ENCODE measurements around the gene NKTR.

Gene NKTR

DNA sequence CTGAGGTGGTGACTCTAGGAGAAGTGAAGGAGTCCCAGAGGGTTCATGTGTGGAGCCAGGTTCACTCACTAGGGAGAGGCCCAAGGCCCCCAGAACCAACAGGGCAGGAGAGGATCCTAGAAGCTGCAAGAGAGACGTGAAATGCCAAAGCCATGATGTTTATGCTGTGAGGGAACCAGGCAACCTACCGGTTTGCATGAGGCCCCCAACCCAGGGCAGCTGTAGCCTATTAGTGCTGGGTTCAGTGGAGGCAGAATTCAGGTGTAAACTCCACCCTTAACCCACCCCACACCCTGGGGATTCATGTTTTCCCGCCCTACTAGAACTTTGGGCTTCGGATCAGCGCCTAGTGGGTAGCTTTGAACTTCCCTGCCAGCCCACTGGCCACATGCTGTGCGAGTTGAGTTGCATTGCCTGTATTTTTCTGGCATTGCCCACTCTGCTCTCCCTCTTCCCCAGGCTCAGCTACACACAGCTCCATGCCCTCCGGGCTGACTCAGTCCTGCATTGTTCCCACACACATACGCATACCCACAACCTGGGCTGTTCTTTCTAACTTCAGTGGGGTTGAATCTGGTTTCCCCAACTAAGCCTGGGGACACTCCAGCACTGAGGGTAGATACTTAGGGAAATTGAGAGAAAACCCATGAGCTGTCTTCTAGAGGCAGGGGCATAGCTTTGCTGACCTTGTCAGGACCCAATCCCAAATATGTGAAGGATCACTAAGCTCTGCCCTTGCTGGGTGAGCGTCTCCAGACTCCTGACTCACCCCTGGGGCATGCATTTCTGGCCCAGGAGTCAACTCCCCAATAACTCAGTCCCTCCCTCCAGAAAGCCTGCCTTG lies 51.0 kb downstream of the NKTR start:
- DNase-seq = no peak

DNA sequence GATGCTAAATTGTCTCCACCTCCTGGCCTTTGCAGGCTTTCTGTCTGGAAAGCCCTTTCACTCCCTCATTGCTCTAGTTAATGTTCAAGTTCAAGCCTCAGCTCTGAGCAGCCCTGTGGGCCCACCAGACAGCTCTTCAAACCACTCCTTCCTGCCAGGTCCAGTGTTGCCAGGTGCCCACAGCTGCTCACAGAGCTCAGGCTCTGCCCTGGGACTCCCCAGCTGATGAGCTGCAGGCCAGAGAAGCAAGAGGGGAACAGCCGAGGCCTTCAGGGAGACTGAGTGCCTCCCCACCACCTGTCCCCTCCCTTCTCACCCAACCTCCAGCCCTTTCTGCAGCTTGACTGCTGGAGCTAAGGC lies 51.7 kb downstream of the NKTR start:
- DNase-seq = no peak

DNA sequence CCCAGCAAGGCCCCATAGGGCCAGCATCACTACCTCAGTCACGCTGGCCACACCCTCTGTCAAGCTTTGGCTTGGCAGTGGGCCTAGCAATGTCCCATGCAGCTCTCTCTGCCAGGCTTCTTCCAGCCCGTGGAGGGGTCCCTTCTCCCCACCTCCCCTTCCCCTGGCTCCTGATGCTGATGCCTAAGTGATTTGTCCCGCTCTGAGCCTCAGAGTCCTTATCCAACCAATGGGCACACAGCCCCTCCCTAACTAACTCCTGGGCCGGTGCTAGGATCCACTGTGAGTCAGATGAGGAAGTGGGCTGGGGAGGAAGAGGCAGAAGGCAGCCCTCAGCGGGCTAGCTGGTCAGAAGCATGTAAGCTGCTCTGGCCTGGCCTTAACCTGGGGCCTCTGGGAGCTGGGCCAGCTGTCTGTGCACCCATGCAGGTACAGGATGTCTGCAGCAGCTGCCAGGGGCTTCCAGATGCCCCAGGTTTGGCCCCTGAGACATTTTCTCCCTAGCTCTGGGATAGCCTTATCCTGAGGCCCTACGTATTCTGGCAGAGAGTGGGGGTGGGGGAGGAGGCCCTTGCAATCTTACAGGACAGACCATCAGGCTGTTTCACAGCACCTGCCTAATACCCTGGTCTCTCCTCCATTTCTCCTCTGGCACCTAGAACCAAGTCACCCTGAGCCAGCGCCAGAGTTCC lies 52.3 kb downstream of the NKTR start:
- DNase-seq = no peak

DNA sequence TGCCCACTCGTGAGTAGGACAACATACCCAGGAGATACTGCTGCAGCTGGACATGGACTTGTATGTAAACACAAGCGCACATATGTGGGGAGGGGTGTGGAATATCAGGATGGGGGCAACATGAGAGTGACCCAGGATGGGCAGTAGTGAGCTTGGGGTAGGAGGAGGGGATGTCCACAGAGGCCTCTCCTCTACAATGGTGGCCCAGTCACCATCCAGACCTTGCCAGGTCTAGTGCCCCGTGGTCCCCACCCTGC lies 52.7 kb downstream of the NKTR start:
- no peak for DNase-seq

DNA sequence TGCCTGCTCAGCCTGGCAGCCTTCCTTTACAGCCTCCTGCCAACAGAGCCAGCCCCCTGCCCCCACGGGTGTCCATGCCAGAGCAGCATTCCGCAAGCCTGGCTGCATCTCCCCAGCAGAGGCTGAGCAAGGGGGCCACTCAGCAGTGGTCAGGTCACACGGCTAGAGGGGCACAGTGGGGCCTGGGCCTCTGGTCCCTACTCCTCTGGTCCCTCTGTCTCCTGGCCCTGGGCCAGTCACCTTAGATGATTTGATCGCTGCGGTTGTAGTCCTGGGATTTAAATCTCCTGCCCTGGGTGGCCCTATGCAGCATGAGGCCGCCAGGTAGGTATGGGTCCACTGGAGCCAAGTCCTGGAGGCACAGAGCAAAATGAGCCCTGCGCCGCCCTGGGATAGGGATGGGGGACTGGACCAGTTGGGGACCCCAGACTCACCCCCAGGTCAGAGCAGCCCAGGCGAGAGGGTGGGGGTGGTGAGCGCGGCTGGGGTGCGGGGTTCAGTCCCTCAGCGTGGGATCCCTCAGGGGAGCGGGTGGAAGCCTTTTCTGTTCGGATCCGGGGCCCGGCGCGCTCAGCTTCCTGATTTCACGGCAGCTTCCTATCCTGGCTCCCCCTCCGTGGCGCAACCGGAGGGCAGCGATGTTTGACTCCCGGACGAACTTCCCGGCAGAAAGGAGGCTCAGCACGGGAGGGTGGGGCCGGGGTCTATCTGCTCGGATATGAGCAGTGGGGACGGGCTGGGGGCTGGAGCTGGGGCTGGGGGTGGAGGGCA lies 53.3 kb downstream of the NKTR start, which contains the start of gene ZBTB47:
TSS of gene ZBTB47 (plus strand) at position 138 of the 771 bp plus-strand sequence. CDS start 4,659 bp downstream, outside the sequence.
- DNase-seq = no peak

DNA sequence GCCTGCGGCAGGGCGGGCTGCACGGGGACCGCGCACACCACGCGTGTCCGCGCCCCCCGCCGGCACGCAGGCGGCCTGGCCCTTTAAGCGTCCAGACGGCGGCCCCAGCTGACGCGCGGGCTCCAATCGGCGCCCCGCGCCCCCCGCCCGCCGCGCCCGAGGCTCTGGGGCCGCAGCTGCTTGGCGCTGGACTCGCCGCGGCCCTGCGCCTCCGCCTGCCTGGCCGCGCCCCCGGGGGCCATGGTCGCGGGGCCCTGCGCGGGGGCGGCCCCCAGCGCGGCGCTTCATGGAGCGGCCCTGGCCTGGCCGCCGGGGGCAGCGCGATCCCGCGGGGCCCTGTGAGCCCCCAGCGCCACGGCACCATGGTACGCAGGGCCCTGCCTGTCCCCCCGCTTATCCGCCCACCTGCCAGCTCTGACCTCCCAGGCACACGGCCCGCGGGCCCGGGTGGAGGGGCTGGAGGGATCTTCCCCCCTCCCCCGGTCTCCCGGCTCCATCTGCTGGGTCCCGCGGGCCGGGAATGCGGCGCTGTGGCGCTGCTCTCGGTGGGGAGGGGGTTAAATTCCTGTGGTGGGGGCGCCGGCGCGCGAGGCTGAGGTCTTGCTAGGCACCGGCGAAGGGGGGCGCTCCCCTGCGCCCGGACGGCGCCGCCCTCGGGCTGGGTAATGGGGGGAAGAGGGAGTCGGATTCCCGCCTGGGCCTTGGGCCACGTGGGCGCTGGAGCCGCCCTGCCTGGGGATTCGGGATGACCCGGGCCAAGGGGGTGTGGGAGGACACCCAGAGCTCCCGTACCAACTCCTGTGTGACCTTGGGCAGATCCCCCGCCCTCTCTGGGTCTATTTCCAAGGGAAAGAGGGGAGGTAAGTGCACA lies 54.1 kb downstream of the NKTR start:
- DNase-seq = no peak

DNA sequence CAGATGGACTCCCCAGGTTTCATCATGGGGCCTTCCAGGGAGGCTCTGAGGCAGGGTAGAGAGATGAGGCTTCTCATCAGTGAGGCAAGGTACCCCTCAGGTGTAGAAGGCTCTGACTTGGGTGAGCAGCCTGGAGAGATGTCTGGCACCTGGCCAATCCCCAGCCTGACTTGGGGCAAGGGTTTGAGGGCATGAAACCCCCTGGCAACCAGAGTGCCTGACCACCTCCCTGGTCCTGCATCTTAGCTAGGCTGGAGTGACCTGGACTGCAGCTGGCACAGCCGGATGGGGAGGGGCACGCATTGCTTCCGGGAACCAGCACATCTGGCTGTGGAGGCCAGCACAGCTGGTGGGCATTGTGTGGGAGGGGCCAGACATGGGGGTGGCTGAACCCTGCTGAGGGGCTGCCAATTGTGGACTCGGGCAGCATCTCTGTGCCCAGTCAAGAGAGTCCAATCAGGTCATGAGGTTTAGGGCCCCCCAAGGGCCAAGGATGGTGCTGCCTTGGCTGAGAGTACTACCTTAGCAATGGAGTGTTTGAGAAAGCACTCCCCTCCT lies 54.9 kb downstream of the NKTR start:
- DNase-seq = no peak

DNA sequence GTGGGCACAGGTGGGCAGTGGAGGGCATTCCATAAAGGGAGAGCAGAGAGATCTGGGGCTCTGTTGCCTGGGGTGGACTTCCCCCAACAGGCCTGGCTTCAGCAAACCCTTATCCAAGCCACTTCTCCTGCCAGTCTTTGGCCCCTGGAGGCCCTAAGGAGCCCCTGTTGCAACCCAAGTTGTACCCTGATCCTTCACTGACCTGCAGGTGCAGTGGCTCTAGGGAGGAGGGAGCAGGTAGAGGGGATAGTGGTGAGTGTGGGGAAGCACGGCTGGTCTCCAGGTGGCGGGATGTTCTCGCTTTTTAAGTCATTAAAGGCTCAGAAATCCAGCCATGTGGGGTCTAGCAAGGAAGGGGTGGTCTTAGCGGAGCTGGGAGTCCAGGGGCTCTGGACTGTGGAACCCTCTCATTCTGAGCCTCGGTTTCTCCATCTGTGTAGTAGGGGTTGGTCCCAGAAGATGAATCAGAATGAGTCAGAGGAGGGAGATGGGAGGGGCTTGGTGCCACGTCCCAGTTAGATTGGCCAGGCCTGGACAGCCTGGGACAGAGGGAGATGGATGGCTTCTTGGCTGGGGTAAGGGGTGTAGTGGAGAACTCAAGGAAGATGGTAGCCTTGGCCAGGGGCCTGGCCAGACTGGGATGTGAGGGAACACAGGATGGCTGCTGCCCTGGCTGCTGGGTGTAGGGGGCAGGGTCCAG lies 55.6 kb downstream of the NKTR start:
- no peak for DNase-seq

DNA sequence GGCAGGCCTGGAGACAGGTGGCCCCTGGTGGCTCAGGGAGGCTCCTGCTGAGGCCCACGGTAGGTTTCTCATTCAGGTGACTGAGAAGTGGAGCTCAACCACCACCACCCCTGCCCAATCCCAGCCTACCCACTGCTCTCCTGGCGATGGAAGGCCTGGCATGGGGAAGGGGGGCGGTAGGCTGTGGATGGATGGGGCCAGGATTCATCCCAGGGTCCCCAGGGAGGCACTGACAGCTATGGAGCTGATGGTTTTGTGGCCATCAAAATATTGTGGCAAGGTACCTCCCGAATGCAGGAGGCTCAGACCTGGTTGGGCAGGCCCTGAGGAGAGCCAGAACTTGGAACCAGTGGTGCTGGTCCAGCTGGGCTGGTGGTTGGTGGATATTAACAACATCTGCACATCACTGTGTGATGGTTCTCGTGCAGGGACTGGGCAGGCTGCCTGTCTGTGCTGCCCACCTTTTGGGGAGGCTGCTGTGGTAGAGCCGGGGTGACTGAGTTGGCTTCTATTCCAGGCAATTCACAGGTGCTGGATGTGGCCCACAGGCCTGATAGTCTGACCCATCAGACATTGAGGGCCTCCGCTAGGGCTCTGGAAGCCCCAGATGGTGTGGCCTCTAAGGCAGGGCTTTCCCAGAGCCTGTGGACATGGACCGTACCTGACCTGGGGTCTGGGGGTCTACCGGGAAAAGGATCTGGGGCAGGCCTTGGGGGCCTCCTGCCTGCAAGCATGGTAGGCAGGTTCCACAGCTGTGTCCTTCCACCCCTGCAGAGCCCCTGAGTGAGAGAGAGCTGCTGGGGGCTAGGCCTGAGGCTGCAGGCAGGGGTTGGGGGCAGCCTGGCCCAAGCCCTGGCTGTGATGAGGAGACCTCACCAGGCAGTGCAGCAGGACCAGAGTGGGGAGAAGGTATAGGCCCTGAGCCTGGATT lies 56.5 kb downstream of the NKTR start:
- no peak for DNase-seq

DNA sequence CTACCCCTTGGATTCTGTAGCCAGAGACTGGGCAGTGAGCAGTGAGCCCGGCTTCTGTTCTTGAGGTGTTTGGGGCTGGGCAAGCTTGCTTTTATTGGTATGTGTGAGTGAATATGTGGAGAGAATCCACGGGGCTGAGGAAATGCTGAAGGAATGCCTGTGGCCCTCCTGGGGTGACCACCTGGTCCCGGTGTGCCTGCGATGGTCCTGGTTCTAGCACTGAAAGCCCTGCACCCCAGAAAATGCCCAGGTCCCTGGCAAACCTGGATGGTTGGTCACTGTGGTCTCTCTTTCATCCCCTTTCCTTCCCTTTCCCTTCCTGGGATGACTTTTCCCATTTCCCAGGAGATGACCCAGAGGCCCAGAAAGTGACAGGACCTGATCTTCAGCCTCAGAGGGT lies 57.2 kb downstream of the NKTR start:
- no peak for DNase-seq

DNA sequence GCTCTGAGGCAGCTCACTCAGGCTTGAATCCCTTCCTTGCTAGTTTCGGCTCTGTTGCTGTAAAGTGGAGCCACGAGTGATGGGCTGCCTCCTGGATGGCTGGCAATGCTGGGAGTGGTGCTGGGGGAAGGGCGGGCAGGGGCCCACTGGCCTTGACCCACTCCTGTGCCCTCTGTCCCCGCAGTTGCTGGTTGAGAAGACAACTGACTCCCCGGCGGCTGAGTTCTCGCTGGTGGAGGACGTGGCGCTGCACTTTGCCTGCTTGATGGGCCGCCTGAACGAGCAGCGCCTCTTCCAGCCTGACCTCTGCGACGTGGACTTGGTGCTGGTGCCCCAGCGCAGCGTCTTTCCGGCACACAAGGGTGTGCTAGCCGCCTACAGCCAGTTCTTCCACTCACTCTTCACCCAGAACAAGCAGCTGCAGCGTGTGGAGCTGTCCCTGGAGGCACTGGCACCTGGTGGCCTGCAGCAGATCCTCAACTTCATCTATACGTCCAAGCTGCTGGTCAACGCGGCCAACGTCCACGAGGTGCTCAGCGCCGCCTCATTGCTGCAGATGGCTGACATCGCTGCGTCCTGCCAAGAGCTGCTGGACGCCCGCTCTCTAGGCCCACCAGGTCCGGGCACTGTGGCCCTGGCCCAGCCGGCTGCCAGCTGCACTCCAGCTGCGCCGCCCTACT lies 57.7 kb downstream of the NKTR start:
- no peak for DNase-seq

DNA sequence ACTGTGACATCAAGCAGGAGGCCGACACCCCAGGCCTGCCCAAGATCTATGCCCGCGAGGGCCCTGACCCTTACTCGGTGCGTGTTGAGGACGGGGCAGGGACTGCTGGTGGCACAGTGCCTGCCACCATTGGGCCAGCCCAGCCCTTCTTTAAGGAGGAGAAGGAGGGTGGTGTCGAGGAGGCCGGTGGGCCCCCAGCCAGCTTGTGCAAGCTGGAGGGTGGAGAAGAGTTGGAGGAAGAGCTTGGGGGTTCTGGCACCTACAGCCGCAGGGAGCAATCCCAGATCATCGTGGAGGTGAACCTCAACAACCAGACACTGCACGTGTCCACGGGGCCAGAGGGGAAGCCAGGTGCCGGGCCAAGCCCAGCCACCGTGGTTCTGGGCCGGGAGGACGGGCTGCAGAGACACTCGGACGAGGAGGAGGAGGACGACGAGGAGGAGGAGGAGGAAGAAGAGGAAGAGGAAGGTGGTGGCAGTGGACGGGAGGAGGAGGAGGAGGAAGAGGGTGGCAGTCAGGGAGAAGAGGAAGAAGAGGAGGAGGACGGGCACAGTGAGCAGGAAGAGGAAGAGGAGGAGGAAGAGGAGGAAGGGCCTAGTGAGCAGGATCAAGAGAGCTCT lies 58.4 kb downstream of the NKTR start:
- no peak for DNase-seq

DNA sequence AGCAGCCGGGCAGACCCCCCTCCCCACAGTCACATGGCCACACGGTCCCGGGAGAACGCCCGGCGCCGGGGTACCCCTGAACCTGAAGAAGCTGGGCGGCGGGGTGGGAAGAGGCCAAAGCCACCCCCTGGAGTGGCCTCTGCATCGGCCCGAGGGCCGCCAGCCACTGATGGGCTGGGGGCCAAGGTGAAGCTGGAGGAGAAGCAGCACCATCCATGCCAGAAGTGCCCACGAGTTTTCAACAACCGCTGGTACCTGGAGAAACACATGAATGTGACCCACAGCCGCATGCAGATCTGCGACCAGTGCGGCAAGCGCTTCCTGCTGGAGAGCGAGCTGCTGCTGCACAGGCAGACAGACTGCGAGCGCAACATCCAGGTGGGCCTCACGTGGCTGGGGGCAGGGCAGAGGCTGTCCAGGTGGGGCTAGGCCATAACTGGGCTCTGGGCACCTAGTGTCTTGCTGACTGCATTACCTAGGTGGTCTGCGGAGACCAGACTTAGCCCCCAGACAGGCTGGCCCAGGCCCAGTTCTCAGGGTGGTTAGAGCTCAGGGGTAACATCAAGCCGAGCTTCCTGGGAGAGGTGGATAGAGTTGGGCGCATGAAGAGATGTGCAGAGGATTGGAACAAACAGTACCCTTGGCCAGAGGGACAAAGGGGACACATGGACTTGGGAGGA lies 59.1 kb downstream of the NKTR start:
- DNase-seq = no peak

DNA sequence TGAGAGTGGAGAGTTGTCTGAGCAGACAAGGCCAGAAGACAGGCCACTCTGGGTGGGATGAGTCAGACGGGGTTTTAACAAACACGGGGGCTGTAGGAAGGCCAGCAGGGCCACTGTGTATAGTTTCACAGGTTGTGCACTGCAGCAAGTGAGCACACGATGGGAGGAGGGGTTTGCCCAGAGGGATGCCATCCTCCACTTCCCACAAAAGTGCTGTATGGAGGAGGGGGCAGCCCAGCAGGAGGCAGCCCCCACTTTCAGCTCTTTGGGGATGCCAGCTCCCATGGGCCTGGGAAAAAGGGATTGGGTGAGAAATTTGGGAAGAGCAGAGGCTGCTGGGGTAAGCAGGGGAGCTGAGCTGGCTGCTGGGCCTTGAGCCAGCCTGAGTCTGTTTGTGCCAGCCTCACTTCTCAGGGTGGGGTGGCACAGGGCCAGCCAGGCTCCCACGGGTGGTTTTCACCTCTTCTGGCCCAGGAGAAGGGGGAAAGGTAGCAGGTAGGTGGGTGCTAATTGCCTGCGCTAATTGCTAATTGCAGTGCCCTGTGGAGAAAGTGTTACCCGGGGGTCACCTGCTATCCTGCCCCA lies 59.7 kb downstream of the NKTR start:
- DNase-seq = no peak

DNA sequence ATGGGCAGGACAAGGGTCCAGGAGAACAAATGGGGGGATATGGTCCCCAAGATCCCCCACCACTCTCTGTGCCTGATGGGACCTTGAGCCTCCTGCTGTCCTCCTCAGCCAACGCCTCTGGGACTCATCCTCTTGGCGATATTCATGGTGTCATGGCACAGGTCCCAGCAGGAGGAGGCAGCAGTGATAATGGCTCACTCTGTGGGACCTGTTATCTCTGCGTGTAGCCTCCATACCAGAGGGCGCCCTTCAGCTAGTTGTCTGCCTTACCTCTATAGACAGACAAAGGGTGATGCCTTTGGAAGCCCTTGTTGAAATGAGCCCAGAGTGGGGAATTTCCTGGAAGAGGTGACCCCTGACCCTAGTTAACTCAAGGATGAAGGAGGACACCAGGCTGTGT lies 60.4 kb downstream of the NKTR start:
- DNase-seq = no peak

DNA sequence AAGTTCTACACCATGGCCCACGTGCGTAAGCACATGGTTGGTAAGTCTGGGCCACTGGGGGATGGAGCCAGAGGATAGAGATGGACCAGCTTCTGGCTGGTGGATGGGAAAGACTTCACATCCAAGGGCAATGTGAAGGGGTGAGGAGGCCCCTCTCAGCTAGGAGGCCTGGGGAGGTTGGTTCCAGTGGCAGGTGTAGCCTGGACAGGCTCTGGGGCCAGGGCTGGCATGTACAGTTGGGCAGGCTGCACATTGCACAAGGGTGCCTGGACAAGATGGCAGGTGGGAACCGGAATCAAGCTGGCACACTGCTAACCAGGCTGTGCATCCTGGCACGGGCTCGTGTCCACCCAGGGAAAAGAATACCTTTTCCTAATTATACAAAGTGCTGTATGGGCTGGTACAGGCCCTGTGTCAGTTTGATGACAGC lies 61.1 kb downstream of the NKTR start:
- no peak for DNase-seq

DNA sequence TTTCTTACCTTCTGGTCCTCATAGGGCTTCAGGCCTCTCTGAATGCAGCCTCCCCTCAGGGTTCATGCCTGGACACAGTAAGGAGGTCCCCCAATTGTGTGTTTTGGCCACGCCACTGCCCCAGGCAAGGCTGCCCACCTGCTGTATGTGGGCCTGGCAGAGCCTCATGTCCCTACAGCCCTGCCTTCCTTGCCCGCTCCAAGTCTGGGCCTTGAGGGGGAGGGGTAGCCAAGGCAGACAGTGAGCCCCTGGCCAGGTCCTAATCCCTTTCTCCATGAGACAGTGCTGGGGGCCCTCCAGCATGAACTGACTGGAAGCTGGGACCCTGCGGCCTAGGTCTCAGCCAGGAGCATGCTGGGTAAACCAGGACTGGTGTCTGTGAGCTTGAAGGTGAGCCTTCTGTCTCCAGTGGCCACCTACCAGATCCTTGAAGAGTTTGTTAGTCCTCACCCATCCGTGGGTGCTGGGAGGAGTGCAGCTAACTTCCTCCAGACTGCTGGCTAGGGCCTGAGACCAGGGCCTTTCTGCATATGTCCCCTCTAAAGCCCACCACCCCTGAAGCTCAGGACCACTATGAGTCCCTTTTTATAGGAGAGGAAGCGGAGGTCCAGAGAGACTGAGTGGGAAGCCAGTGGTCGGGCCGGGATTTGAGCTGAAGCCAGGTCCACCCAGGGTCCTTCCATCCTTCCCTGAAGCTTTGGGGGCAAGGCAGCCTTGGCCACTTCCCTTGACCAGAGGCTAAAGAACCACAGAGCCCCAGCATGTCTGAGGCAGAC lies 61.7 kb downstream of the NKTR start:
- no peak for DNase-seq
